Ovary (tissue), 9 donors: ENCODE data around the gene CSGALNACT2. TPM values are rescaled to one million over a fixed set of nuclear protein-coding genes. Genes with fewer than 3 reads are reported as not detected.

Experiments
- DNase-seq, 5 donors: peaks; one replicate each; pipeline ENCODE4 v3.0.0-alpha.2; 2019 to 2020
- H3K27ac ChIP-seq, 2 donors: fragments of 200-600 bp; one replicate each; pipeline versions ENCODE4 v1.5.1 to v1.8.0; 2019 to 2022
- H3K27me3 ChIP-seq: fragments of 200-600 bp; one replicate; pipeline ENCODE4 v1.8.0; 2022
- H3K36me3 ChIP-seq: fragments of 200-600 bp; sonication (generic); one replicate; pipeline ENCODE4 v1.5.1; 2019
- H3K4me1 ChIP-seq: one replicate; pipeline ENCODE4 v1.8.1; 2013; ENCODE audit warnings: mild to moderate bottlenecking, moderate library complexity; ENCODE audit not compliant: insufficient read depth
- H3K4me3 ChIP-seq: fragments of 200-600 bp; sonication (generic); one replicate; pipeline ENCODE4 v1.5.1; 2017
- H3K9me3 ChIP-seq, 2 donors: fragments of 200-600 bp in 1 of 2; sonication (generic) in 1 of 2; one replicate each; pipeline versions ENCODE4 v1.5.1 to v1.8.1; 2013 to 2019; ENCODE audit warnings: mild to moderate bottlenecking in 1 of 2, moderate library complexity in 1 of 2
- EP300 ChIP-seq: sonication (generic); formaldehyde crosslinking; IDR thresholded peaks from one replicate; pipeline ENCODE4 v1.6.1; 2017; ENCODE audit warnings: antibody characterized with exemption
- POLR2A ChIP-seq: fragments of 450-650 bp; IDR thresholded peaks from one replicate; pipeline ENCODE4 v1.6.1; 2017; ENCODE audit warnings: antibody characterized with exemption, mild to moderate bottlenecking, moderate library complexity
- WGBS, 3 donors: extraction: QIAGEN DNeasy Blood & Tissue Kit in 1 of 3; methylation state at CpG; one replicate each; pipeline versions ENCODE4 v1.1.5 to v1.1.7; 2013 to 2017; 5-methylcytosine and 5-hydroxymethylcytosine counted together
- intact Hi-C, 4 donors: fragments of 100-400 bp; cut with DNase I; formaldehyde crosslinking; loops; one replicate each; pipeline versions ENCODE4 v1.11.0 to v1.15.1; 2022 to 2023
- polyA plus RNA-seq, 2 donors: library from polyadenylated mRNA; stranded (reverse); fragments of 200-250 nt in 1 of 2; fragments of 350-450 nt in 1 of 2; fragmentation: Illumina TruSeq in 1 of 2; extraction: RNeasy Lipid Tissue Mini Kit (QIAGEN cat#74804) in 1 of 2; gene quantifications; one replicate each; pipeline ENCODE4 v1.2.3, GENCODE V29; 2013 to 2014
- total RNA-seq, 7 donors: library from RNA; depleted of rRNA in 2 of 7; stranded (reverse); fragments of >200 nt in 2 of 7; fragmentation: NEBNext Ultra II Directional in 3 of 7; extraction: Animal tissue kit (Norgen Biotek cat#: 25700) in 3 of 7; gene quantifications; one replicate each; pipeline versions ENCODE4 v1.1.0 to v1.2.4, GENCODE V29; 2016 to 2023
- TF ChIP-seq, protein P1 (sequence below), 3 donors: fragments of 450-650 bp in 2 of 3; fragments of 200-600 bp in 1 of 3; IDR thresholded peaks; one replicate each; pipeline versions ENCODE4 v1.5.1 to v1.8.0; 2016 to 2022; ENCODE audit warnings: antibody characterized with exemption in 3 of 3, mild to moderate bottlenecking in 1 of 3
- donor health status: DM: no; HTN: no; CAD: no; lungs with moderate emphysema.
- donor health status: DM: no; HTN: no; CAD: no.
- donor health status: Bipolar disorder and iron deficiency.
- donor health status: DM: yes; HTN: yes; CAD: no.
- donor health status: DM: no; HTN: no; CAD: no.
- donor health status: DM: yes; HTN: yes; CAD: no.

CSGALNACT2 gene
- total and polyA plus RNA-seq, 9 donors = 14.8 to 27.2 (median 21.8) TPM

DNA sequence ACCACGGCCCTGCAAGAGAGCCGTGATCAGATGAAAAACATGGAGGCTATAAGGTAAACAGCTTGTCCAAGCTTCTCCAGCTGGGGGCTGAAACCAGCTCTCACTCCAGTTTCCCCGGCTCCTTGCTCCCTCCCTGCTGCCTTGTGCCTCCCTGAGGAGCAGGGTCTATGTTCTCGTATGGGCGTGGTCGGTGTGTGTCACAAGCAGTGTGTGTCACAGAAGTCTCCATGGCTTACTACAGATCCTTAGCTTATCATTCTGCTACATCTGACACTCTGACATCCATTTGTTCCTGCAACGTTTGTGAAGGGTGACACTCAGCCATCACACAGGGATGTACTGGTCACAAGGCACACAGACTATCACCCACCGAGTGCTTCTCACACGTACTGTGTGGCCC is 54.6 kb downstream of the CSGALNACT2 start:
- H3K4me1 ChIP-seq = no peaks in the 10 kb centered on the region
- DNase-seq = no peak
- WGBS, 3 donors = 71 to 84% (median 78%) methylated on average over 9 of the region's 9 CpGs
- H3K27me3 ChIP-seq = no peaks in the 10 kb centered on the region
- H3K9me3 ChIP-seq = no peaks in the 10 kb centered on the region
- TF ChIP-seq, protein P1, sequence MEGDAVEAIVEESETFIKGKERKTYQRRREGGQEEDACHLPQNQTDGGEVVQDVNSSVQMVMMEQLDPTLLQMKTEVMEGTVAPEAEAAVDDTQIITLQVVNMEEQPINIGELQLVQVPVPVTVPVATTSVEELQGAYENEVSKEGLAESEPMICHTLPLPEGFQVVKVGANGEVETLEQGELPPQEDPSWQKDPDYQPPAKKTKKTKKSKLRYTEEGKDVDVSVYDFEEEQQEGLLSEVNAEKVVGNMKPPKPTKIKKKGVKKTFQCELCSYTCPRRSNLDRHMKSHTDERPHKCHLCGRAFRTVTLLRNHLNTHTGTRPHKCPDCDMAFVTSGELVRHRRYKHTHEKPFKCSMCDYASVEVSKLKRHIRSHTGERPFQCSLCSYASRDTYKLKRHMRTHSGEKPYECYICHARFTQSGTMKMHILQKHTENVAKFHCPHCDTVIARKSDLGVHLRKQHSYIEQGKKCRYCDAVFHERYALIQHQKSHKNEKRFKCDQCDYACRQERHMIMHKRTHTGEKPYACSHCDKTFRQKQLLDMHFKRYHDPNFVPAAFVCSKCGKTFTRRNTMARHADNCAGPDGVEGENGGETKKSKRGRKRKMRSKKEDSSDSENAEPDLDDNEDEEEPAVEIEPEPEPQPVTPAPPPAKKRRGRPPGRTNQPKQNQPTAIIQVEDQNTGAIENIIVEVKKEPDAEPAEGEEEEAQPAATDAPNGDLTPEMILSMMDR (IDR thresholded peaks at IDR 0.05) = no peak
- TF ChIP-seq POLR2A (no peak), EP300 (no peak)
- intact Hi-C loops = no loop called here
- H3K27ac ChIP-seq = no peak overlapping the region
- no peak overlapping the region for H3K4me3 ChIP-seq
- H3K36me3 ChIP-seq = no peaks in the 10 kb centered on the region

DNA sequence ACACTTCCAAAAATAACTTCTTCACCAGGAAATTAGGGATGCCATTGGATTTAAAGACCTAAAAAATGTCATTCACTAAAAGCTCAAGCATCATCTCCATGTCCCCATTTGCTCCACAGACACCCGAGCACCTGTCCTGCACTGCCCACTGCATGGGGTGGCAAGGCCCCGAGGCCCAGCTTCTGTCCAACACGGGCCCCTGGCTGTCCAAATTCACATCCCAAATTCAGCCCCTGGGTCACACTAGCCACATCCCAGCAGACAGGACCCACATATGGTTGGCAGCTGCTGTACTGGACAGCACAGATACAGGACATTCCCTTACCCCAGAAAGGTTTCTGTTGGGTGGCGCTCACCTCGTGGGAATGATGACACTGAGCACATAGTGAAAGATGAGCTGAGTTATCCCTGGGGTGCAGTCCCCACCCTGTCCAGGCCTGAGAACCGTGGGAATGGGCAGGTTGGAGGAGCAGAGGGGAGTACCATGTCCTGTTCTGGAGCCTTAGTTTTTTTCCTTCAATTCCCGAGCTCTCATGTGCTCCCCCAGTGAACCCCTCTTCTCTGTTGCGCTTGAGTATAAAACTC is 55.3 kb downstream of the CSGALNACT2 start:
- H3K9me3 ChIP-seq = no peaks in the 10 kb centered on the region
- H3K27me3 ChIP-seq = no peaks in the 10 kb centered on the region
- TF ChIP-seq, protein P1 (IDR thresholded peaks at IDR 0.05) = no peak
- no peak for TF ChIP-seq EP300
- WGBS, 3 donors = 78 to 85% (median 81%) methylated on average over 8 of the region's 8 CpGs
- no peaks in the 10 kb centered on the region for H3K4me1 ChIP-seq
- H3K4me3 ChIP-seq = no peak overlapping the region
- no peak overlapping the region for H3K27ac ChIP-seq
- peak in 1 of 5 donors; percentile 7 for DNase-seq
- intact Hi-C loops = no loop called here
- no peaks in the 10 kb centered on the region for H3K36me3 ChIP-seq

DNA sequence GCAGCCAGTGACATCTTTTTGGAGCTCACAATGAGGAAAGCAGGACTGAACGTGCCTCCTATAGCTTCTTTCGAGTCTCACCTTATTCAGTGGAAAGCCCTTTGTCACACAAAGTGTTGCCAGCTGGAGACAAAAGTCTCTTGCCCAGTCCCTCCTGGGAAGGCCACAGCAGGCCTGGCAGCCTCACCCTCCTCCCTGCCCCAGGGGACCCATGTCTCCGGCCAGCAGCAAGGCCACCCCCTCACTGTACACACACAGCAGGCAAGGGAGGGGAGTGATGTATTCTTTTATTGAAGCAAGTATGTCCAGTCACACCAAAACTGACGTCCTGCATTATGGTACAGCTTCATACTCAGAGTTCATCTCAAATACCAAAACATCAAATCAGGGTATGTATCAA is 56.0 kb downstream of the CSGALNACT2 start:
- H3K4me3 ChIP-seq = no peak overlapping the region
- no peak for DNase-seq
- H3K4me1 ChIP-seq = no peaks in the 10 kb centered on the region
- no peaks in the 10 kb centered on the region for H3K36me3 ChIP-seq
- H3K9me3 ChIP-seq = no peaks in the 10 kb centered on the region
- intact Hi-C loops = no loop called here
- no peak overlapping the region for H3K27ac ChIP-seq
- 58 to 73% (median 67%) methylated on average over 4 of the region's 4 CpGs for WGBS, 3 donors
- TF ChIP-seq, protein P1 (IDR thresholded peaks at IDR 0.05) = no peak
- TF ChIP-seq EP300 (no peak), POLR2A (no peak)
- H3K27me3 ChIP-seq = no peaks in the 10 kb centered on the region

DNA sequence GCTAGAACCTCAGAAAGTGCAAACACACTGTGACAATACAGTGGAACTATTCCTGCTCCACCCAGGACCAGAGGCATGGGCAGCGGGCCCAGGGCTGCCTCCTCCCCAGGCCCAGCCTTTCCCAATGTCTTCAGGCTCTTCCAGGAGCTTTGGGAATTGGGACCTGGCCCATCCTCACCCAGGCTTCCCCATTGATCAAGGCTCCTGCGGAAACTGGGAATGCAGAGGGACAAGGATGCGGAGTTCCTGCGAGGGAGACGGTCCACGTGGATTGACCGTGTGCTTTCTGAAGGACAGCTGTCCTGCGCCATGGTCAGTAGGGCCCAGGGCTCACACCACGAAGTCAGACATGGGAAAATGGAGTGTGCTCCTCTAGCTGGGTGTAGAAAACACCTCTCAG is 56.6 kb downstream of the CSGALNACT2 start:
- Histone ChIP-seq H3K4me1 (no peaks in the 10 kb centered on the region), H3K27ac (no peak overlapping the region), H3K9me3 (no peaks in the 10 kb centered on the region), H3K4me3 (no peak overlapping the region), H3K27me3 (no peaks in the 10 kb centered on the region), H3K36me3 (no peaks in the 10 kb centered on the region)
- TF ChIP-seq EP300 = no peak
- no peak for TF ChIP-seq POLR2A
- TF ChIP-seq, protein P1 (IDR thresholded peaks at IDR 0.05) = no peak
- intact Hi-C loops = no loop called here
- DNase-seq = no peak
- 84 to 90% (median 88%) methylated on average over 9 of the region's 9 CpGs for WGBS, 3 donors
